NCI-H524 (cell line): ENCODE data around the gene SLC35F3.

Experiments used
- DNase-seq, 2 experiments: peaks; one replicate each; lab custom pipeline; 2025; lab: John Stamatoyannopoulos, UW

SLC35F3 gene

GRCh38 chr1:234040446-234041317, 136.2 kb downstream of the SLC35F3 start:
- no peak for DNase-seq

- DNase-seq = no peak
Measured at GRCh38 chr1:234044079-234044478, 139.6 kb downstream of the SLC35F3 start.

GRCh38 chr1:234047123-234047522, 142.6 kb downstream of the SLC35F3 start:
- no peak for DNase-seq

GRCh38 chr1:234062166-234062565, 157.7 kb downstream of the SLC35F3 start:
- DNase-seq = no peak

GRCh38 chr1:234065794-234066447, 161.4 kb downstream of the SLC35F3 start:
- peak; percentile 13 to 69 for DNase-seq

GRCh38 chr1:234067581-234068337, 163.3 kb downstream of the SLC35F3 start:
- DNase-seq = no peak

- DNase-seq = peak in 1 of 2 experiments; percentile 22
Measured at GRCh38 chr1:234069760-234070159, 165.3 kb downstream of the SLC35F3 start.

GRCh38 chr1:234072793-234073192, 168.3 kb downstream of the SLC35F3 start:
- DNase-seq = no peak

GRCh38 chr1:234078143-234078542, 173.7 kb downstream of the SLC35F3 start:
- no peak for DNase-seq

- DNase-seq = no peak
Measured at GRCh38 chr1:234079896-234080295, 175.4 kb downstream of the SLC35F3 start.

GRCh38 chr1:234083460-234083859, 179.0 kb downstream of the SLC35F3 start:
- no peak for DNase-seq

GRCh38 chr1:234089396-234089795, 184.9 kb downstream of the SLC35F3 start:
- peak in 1 of 2 experiments; percentile 1 for DNase-seq

GRCh38 chr1:234090212-234091064, 186.0 kb downstream of the SLC35F3 start:
- DNase-seq = no peak

- no peak for DNase-seq
Measured at GRCh38 chr1:234091065-234091401, 186.6 kb downstream of the SLC35F3 start.

- DNase-seq = no peak
Measured at GRCh38 chr1:234091876-234092275, 187.4 kb downstream of the SLC35F3 start.

GRCh38 chr1:234093107-234093506, 188.6 kb downstream of the SLC35F3 start:
- no peak for DNase-seq

- no peak for DNase-seq
Measured at GRCh38 chr1:234093741-234094140, 189.3 kb downstream of the SLC35F3 start.

- no peak for DNase-seq
Measured at GRCh38 chr1:234094172-234094571, 189.7 kb downstream of the SLC35F3 start.

GRCh38 chr1:234096161-234096770, 191.8 kb downstream of the SLC35F3 start:
- DNase-seq = no peak

- DNase-seq = peak; percentile 79 to 85
Measured at GRCh38 chr1:234102583-234102982, 198.1 kb downstream of the SLC35F3 start.

- no peak for DNase-seq
Measured at GRCh38 chr1:234103198-234103597, 198.7 kb downstream of the SLC35F3 start.
